GM19043 (cell line): Measurements from ENCODE around the gene IL33.

Source experiments
- ATAC-seq: cut with Tn5 transposase; IDR thresholded peaks from one replicate; pipeline ENCODE4 v1.9.1; 2021; ENCODE audit warnings: low read depth; ENCODE audit not compliant: unreplicated experiment

Gene IL33

GRCh38 chr9:6216002-6216401, 395 bp downstream of the IL33 start:
- ATAC-seq, result no peak

GRCh38 chr9:6216951-6217350, 1.3 kb downstream of the IL33 start:
- ATAC-seq, result no peak

- ATAC-seq, result no peak
These were observed 2.5 kb downstream of the IL33 start for GRCh38 chr9:6218099-6218502.

- ATAC-seq, result no peak
These were observed 3.4 kb downstream of the IL33 start for GRCh38 chr9:6219040-6219439.

- ATAC-seq, result no peak
These were observed 4.4 kb downstream of the IL33 start for GRCh38 chr9:6219981-6220380.

- no peak for ATAC-seq
These were observed 9.0 kb downstream of the IL33 start for GRCh38 chr9:6224393-6225154.

GRCh38 chr9:6226696-6227095, 11.1 kb downstream of the IL33 start:
- no peak for ATAC-seq

- no peak for ATAC-seq
These were observed 13.6 kb downstream of the IL33 start for GRCh38 chr9:6229186-6229585.

- no peak for ATAC-seq
These were observed 14.0 kb downstream of the IL33 start for GRCh38 chr9:6229619-6230018.

GRCh38 chr9:6230037-6230780, 14.6 kb downstream of the IL33 start:
- no peak for ATAC-seq

GRCh38 chr9:6232336-6232945, 16.8 kb downstream of the IL33 start:
- no peak for ATAC-seq

- ATAC-seq, result no peak
These were observed 18.4 kb downstream of the IL33 start for GRCh38 chr9:6234014-6234413.

GRCh38 chr9:6237267-6237666, 21.7 kb downstream of the IL33 start:
- no peak for ATAC-seq

- no peak for ATAC-seq
These were observed 23.4 kb downstream of the IL33 start for GRCh38 chr9:6239048-6239461.

GRCh38 chr9:6239694-6240093, 24.1 kb downstream of the IL33 start:
- ATAC-seq, result no peak

- peak; percentile 85 for ATAC-seq
These were observed 28.1 kb downstream of the IL33 start for GRCh38 chr9:6243746-6244145.

- no peak for ATAC-seq
These were observed 31.7 kb downstream of the IL33 start for GRCh38 chr9:6247266-6247665.

GRCh38 chr9:6268826-6269397, 53.3 kb downstream of the IL33 start:
- no peak for ATAC-seq

GRCh38 chr9:6270896-6271295, 55.3 kb downstream of the IL33 start:
- ATAC-seq, result no peak

- no peak for ATAC-seq
These were observed 56.1 kb downstream of the IL33 start for GRCh38 chr9:6271508-6272228.

- no peak for ATAC-seq
These were observed 56.6 kb downstream of the IL33 start for GRCh38 chr9:6272229-6272598.
